ENCODE results near the gene BCS1L.

The BCS1L gene

GRCh38 chr2:218635719-218636118 is 23.8 kb upstream of the BCS1L start:
- Histone ChIP-seq H3K4me2 (ENCODE audit: low read depth, low read length, poor library complexity, severe bottlenecking) (no peak overlapping the region), H4K20me1 (ENCODE audit: insufficient read depth, low read length, poor library complexity, severe bottlenecking) (no peaks in the 10 kb centered on the region), H3K79me2 (ENCODE audit: insufficient read depth, low read length) (no peaks in the 10 kb centered on the region), H3K9me2 (replicated peaks; ENCODE audit: low read depth, low read length) (no peaks in the 10 kb centered on the region), H3K9me3 (ENCODE audit: insufficient read depth, low read depth, low read length) (no peaks in the 10 kb centered on the region), H3K4me3 (ENCODE audit: low read length, poor library complexity, severe bottlenecking) (no peak overlapping the region), H3F3A (ENCODE audit: low read depth) (no peaks in the 10 kb centered on the region), H3K27me3 (ENCODE audit: insufficient read depth, low read length, poor library complexity, severe bottlenecking) (no peaks in the 10 kb centered on the region), H2AFZ (ENCODE audit: low read length) (no peak overlapping the region), H3K36me3 (ENCODE audit: insufficient read depth, low read length) (peaks cover 37% of the 10 kb centered on the region; the same call in 1 of the 2 replicates), H3K9ac (ENCODE audit: low read depth, low read length, poor library complexity, severe bottlenecking) (no peak overlapping the region), H3K4me1 (ENCODE audit: insufficient read depth, low read length, poor library complexity, severe bottlenecking) (no peaks in the 10 kb centered on the region)
- no peak for TF ChIP-seq EZH2phosphoT487 (IDR thresholded peaks at IDR 0.05; ENCODE audit: borderline replicate concordance)
- no peak for TF ChIP-seq CTCF (conservative IDR thresholded peaks at IDR 0.05; ENCODE audit: low read length)

- H4K20me1 ChIP-seq (ENCODE audit: insufficient read depth, low read length, poor library complexity, severe bottlenecking): no peaks in the 10 kb centered on the region
- no peak for TF ChIP-seq CTCF (conservative IDR thresholded peaks at IDR 0.05; ENCODE audit: low read length)
- no peak for TF ChIP-seq EZH2phosphoT487 (IDR thresholded peaks at IDR 0.05; ENCODE audit: borderline replicate concordance)
- H3F3A ChIP-seq (ENCODE audit: low read depth): no peaks in the 10 kb centered on the region
- H3K79me2 ChIP-seq (ENCODE audit: insufficient read depth, low read length): no peaks in the 10 kb centered on the region
- no peak overlapping the region for H3K4me3 ChIP-seq (ENCODE audit: low read length, poor library complexity, severe bottlenecking)
- H3K9me3 ChIP-seq (ENCODE audit: insufficient read depth, low read depth, low read length): no peaks in the 10 kb centered on the region
- H3K4me2 ChIP-seq (ENCODE audit: low read depth, low read length, poor library complexity, severe bottlenecking): no peak overlapping the region
- H3K27me3 ChIP-seq (ENCODE audit: insufficient read depth, low read length, poor library complexity, severe bottlenecking): no peaks in the 10 kb centered on the region
- H2AFZ ChIP-seq (ENCODE audit: low read length): no peak overlapping the region
- no peaks in the 10 kb centered on the region for H3K4me1 ChIP-seq (ENCODE audit: insufficient read depth, low read length, poor library complexity, severe bottlenecking)
- no peaks in the 10 kb centered on the region for H3K9me2 ChIP-seq (replicated peaks; ENCODE audit: low read depth, low read length)
- peaks cover 40% of the 10 kb centered on the region; the same call in 1 of the 2 replicates for H3K36me3 ChIP-seq (ENCODE audit: insufficient read depth, low read length)
- no peak overlapping the region for H3K9ac ChIP-seq (ENCODE audit: low read depth, low read length, poor library complexity, severe bottlenecking)
These were observed 21.1 kb upstream of the BCS1L start for GRCh38 chr2:218638372-218638771.

- Histone ChIP-seq H3K9me3 (ENCODE audit: insufficient read depth, low read depth, low read length) (no peaks in the 10 kb centered on the region), H3K27me3 (ENCODE audit: insufficient read depth, low read length, poor library complexity, severe bottlenecking) (no peaks in the 10 kb centered on the region), H3K9me2 (replicated peaks; ENCODE audit: low read depth, low read length) (no peaks in the 10 kb centered on the region), H3F3A (ENCODE audit: low read depth) (no peaks in the 10 kb centered on the region), H3K4me1 (ENCODE audit: insufficient read depth, low read length, poor library complexity, severe bottlenecking) (no peaks in the 10 kb centered on the region), H4K20me1 (ENCODE audit: insufficient read depth, low read length, poor library complexity, severe bottlenecking) (no peaks in the 10 kb centered on the region), H2AFZ (ENCODE audit: low read length) (no peak overlapping the region), H3K4me2 (ENCODE audit: low read depth, low read length, poor library complexity, severe bottlenecking) (no peak overlapping the region), H3K9ac (ENCODE audit: low read depth, low read length, poor library complexity, severe bottlenecking) (no peak overlapping the region), H3K4me3 (ENCODE audit: low read length, poor library complexity, severe bottlenecking) (no peak overlapping the region), H3K79me2 (ENCODE audit: insufficient read depth, low read length) (no peaks in the 10 kb centered on the region), H3K36me3 (ENCODE audit: insufficient read depth, low read length) (peaks cover 62% of the 10 kb centered on the region; the same call in 1 of the 2 replicates)
- TF ChIP-seq CTCF (conservative IDR thresholded peaks at IDR 0.05; ENCODE audit: low read length) (no peak), EZH2phosphoT487 (IDR thresholded peaks at IDR 0.05; ENCODE audit: borderline replicate concordance) (no peak)
These were observed 17.3 kb upstream of the BCS1L start for GRCh38 chr2:218642121-218642656.
